Gastroesophageal sphincter (tissue), 4 donors: ENCODE results near the gene KHDC4. TPM values are rescaled to one million over a fixed set of nuclear protein-coding genes. Genes with fewer than 3 reads are reported as not detected.

Experiments used
- ATAC-seq: fragments of 150-250 bp; one replicate; pipeline ENCODE4 v1.9.1; 2016; ENCODE audit warnings: mild to moderate bottlenecking, moderate library complexity
- H3K27ac ChIP-seq, 4 donors: fragments of 200-600 bp; sonication (generic) in 3 of 4; 1 replicate in 3 of 4; 2 replicates in 1 of 4; pipeline ENCODE4 v1.5.1; 2016 to 2019
- H3K27me3 ChIP-seq: fragments of 200-600 bp; sonication (generic); one replicate; pipeline ENCODE4 v1.5.1; 2019
- H3K36me3 ChIP-seq, 2 donors: fragments of 200-600 bp; sonication (generic); one replicate each; pipeline ENCODE4 v1.5.1; 2019; ENCODE audit warnings: control low read depth in 1 of 2
- H3K4me1 ChIP-seq, 3 donors: fragments of 200-600 bp; sonication (generic); 1 replicate in 2 of 3; 2 replicates in 1 of 3; pipeline ENCODE4 v1.5.1; 2016 to 2019; ENCODE audit warnings: control low read depth in 2 of 3
- H3K4me3 ChIP-seq, 2 donors: fragments of 200-600 bp; sonication (generic); one replicate each; pipeline ENCODE4 v1.5.1; 2019; ENCODE audit warnings: mild to moderate bottlenecking in 1 of 2, moderate library complexity in 1 of 2
- H3K9me3 ChIP-seq, 3 donors: fragments of 200-600 bp; sonication (generic); one replicate each; pipeline ENCODE4 v1.5.1; 2017 to 2019; ENCODE audit warnings: control low read depth in 2 of 3
- EP300 ChIP-seq: sonication (generic); formaldehyde crosslinking; IDR thresholded peaks from one replicate; pipeline ENCODE4 v1.6.1; 2017; ENCODE audit warnings: antibody characterized with exemption, mild to moderate bottlenecking
- POLR2A ChIP-seq, 2 donors: fragments of 450-650 bp; IDR thresholded peaks; one replicate each; pipeline ENCODE4 v1.6.1; 2017; ENCODE audit warnings: antibody characterized with exemption in 2 of 2, mild to moderate bottlenecking in 2 of 2, moderate library complexity in 1 of 2
- POLR2AphosphoS5 ChIP-seq: sonication (generic); formaldehyde crosslinking; IDR thresholded peaks from one replicate; pipeline ENCODE4 v1.6.1; 2017; ENCODE audit warnings: antibody characterized with exemption
- WGBS, 2 donors: methylation state at CpG; one replicate each; pipeline ENCODE4 v1.1.5; 2018; ENCODE audit warnings: low coverage in 1 of 2; 5-methylcytosine and 5-hydroxymethylcytosine counted together
- total RNA-seq, 4 donors: library from RNA; depleted of rRNA; stranded (reverse); fragments of >200 nt; gene quantifications; one replicate each; pipeline ENCODE4 v1.1.0, GENCODE V29; 2016
- TF ChIP-seq, protein P1 (sequence below), 4 experiments: fragments of 200-600 bp in 2 of 4; fragments of 450-650 bp in 2 of 4; sonication (generic) in 1 of 4; IDR thresholded peaks; one replicate each; pipeline ENCODE4 v1.5.1; 2017 to 2019; ENCODE audit warnings: antibody characterized with exemption in 4 of 4, mild to moderate bottlenecking in 2 of 4, moderate library complexity in 2 of 4

The KHDC4 gene
- total RNA-seq, 4 donors from 2014 or later, result 20.4 to 57.4 (median 34.6) TPM

DNA sequence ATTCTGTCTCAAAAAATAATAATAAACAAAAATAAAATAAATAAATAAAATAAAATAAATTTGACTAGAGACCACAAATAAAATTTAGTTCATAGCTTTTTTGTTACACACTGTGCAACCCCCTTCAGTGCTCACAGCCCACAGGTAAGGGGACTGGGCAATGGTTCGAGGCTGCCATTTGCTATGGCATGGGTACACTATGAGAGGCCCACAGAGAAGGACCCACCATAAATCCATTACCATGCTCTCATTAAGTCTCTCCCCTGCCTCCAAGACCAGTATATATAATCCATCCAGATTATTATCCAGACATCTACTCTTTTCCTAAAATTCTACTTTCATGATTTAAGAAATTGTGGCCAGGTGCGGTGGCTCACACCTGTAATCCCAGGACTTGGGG lies 14.4 kb downstream of the KHDC4 start:
- no peaks in the 10 kb centered on the region for H3K27me3 ChIP-seq
- WGBS, 2 donors, result 100% methylated on average over 1 of the region's 2 CpGs
- no peak overlapping the region for H3K27ac ChIP-seq
- no peak overlapping the region for H3K4me3 ChIP-seq
- ATAC-seq, result no peak
- peaks cover 0 to 4% (median 0%) of the 10 kb centered on the region in 3 donors for H3K4me1 ChIP-seq
- H3K36me3 ChIP-seq, result peaks cover 17 to 100% of the 10 kb centered on the region in 2 donors
- TF ChIP-seq POLR2A (IDR thresholded peaks at IDR 0.05) (no peak), POLR2AphosphoS5 (no peak), EP300 (no peak)
- TF ChIP-seq, protein P1, sequence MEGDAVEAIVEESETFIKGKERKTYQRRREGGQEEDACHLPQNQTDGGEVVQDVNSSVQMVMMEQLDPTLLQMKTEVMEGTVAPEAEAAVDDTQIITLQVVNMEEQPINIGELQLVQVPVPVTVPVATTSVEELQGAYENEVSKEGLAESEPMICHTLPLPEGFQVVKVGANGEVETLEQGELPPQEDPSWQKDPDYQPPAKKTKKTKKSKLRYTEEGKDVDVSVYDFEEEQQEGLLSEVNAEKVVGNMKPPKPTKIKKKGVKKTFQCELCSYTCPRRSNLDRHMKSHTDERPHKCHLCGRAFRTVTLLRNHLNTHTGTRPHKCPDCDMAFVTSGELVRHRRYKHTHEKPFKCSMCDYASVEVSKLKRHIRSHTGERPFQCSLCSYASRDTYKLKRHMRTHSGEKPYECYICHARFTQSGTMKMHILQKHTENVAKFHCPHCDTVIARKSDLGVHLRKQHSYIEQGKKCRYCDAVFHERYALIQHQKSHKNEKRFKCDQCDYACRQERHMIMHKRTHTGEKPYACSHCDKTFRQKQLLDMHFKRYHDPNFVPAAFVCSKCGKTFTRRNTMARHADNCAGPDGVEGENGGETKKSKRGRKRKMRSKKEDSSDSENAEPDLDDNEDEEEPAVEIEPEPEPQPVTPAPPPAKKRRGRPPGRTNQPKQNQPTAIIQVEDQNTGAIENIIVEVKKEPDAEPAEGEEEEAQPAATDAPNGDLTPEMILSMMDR (IDR thresholded peaks at IDR 0.05), result no peak
- H3K9me3 ChIP-seq, result no peaks in the 10 kb centered on the region

DNA sequence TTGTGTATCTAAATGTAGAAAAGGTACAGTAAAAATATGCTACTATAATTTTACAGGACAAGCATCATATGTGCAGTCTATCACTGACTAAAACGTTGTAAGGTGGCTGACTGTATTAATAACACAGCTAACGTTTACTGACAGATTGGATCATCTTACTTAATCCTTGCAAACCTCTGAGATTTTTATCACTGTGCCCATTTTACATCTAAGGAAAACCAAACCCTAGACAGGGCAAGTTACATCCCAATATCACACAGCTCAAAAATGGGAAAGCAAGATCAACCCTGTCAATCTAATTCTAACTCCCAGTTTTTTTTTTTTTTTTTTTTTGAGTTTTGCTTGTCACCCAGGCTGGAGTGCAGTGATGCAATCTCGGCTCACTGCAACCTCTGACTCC lies 15.6 kb downstream of the KHDC4 start:
- Histone ChIP-seq H3K27ac (no peak overlapping the region), H3K4me3 (no peak overlapping the region), H3K4me1 (peaks cover 0 to 4% (median 0%) of the 10 kb centered on the region in 3 donors), H3K9me3 (no peaks in the 10 kb centered on the region), H3K36me3 (peaks cover 26 to 100% of the 10 kb centered on the region in 2 donors), H3K27me3 (no peaks in the 10 kb centered on the region)
- TF ChIP-seq, protein P1 (IDR thresholded peaks at IDR 0.05), result no peak
- TF ChIP-seq POLR2A (IDR thresholded peaks at IDR 0.05) (no peak), EP300 (no peak), POLR2AphosphoS5 (no peak)
- ATAC-seq, result no peak
- WGBS, 2 donors, result 50 to 59% methylated on average over 2 of the region's 3 CpGs

DNA sequence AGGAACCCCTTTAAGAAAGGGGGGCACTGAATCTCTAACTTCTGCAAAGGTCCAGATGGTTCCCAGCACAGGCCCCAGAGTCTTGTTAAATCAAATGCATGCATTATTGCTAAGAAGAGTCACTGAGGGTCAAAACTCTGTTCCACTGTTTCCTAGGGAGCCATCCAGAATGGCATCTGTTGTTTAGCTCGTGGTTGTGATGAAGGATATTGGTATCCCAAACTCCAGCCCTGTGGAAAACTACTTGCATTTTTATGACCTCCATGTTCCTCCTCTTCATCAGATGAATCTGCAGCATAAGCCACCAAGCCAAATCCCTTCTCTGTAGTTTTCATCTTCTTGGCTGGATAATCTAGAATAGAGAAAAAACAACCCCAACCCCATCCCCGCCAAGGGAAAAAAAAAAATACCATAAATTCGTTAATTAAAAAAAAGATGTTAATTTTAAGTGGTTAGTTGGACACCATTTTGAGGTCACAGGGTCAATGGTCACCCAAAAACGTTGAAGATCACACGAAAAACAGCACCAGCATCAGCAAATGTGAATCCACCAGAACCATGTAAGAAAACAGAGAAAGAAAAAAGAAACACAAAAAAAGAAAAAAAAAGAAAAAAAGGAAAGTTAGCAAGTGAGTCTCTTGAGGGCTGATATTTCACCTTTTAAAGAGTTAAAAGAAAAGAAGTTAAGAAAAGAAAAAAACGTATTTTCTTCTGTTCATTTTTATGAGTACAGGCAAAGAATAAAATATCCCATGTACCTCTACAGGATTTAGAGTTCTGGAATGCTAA lies 20.1 kb downstream of the KHDC4 start:
- TF ChIP-seq POLR2A (IDR thresholded peaks at IDR 0.05) (no peak), EP300 (no peak), POLR2AphosphoS5 (no peak)
- TF ChIP-seq, protein P1 (IDR thresholded peaks at IDR 0.05), result no peak
- H3K27me3 ChIP-seq, result no peaks in the 10 kb centered on the region
- ATAC-seq, result no peak
- peaks cover 21 to 77% of the 10 kb centered on the region in 2 donors for H3K36me3 ChIP-seq
- H3K27ac ChIP-seq, result peak overlapping the region in 2 of 4 donors; percentile 21 to 42
- WGBS, 2 donors, result 53 to 67% methylated on average over 2 to 4 of the region's 6 CpGs
- no peaks in the 10 kb centered on the region for H3K9me3 ChIP-seq
- H3K4me1 ChIP-seq, result peaks cover 3 to 24% (median 5%) of the 10 kb centered on the region in 3 donors
- no peak overlapping the region for H3K4me3 ChIP-seq

GRCh38 chr1:155912056-155912536 lies 22.1 kb downstream of the KHDC4 start:
- TF ChIP-seq EP300, result no peak
- no peak for TF ChIP-seq POLR2AphosphoS5
- TF ChIP-seq POLR2A (IDR thresholded peaks at IDR 0.05), result no peak
- TF ChIP-seq, protein P1 (IDR thresholded peaks at IDR 0.05), result no peak
- Histone ChIP-seq H3K4me1 (peaks cover 3 to 36% (median 5%) of the 10 kb centered on the region in 3 donors), H3K9me3 (no peaks in the 10 kb centered on the region), H3K27me3 (no peaks in the 10 kb centered on the region), H3K27ac (peak overlapping the region; percentile 94 to 98 (median 95)), H3K36me3 (peaks cover 11 to 77% of the 10 kb centered on the region in 2 donors), H3K4me3 (no peak overlapping the region)
- 17% methylated on average over 1 of the region's 11 CpGs; no CpG with 5 or more reads in 1 of the 2 donors for WGBS, 2 donors
- no peak for ATAC-seq
